ENCODE measurements around the gene ZMYND10. TPM values are rescaled to one million over a fixed set of nuclear protein-coding genes. Genes with fewer than 3 reads are reported as not detected.

The ZMYND10 gene
- total and polyA plus RNA-seq, 8 donors: 0.35 to 8.3 (median 1.3) TPM

DNA sequence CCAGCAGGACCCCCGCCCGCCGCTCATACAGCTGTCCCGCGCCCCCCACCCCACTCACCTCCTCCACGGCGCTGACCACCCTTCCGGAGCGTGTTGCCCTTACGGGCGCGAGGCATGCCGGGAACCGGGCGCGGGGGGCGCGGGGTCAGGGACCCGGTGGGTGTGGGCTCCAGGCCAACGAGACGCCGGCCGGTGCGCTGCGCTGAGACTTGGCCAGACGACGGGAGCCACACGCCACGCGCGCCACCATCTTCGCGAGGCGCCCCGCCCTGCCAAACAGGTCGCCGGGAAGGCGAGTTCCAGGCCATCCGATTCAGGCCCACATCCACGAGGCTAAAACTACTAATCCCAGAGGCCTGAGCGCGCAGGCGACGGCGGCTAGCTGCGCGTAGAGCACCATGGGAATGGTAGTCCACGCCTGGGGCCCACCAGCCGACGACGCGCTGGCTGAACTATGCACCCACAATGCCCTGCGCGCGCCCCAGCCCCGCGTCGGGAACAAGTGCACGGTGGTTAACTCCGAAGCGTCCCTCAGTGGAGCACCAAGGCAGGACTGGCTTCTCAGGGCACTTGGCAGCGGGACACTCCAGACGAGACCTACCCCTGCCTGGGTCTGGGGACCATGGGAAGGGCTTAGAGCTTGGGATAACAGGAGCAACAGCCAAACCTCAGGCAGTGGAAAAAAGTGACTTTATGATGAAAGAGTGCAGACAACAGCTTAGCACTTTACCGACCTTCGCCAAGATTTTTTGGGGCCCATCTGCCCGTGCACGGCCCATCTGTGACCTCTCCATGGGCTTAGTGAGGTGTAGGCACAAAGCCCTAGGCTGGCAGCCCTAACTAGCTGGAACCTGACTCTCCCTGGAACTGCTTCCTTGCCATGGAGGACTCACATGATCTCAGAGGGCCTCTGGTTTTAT lies 53.1 kb downstream of the ZMYND10 start, which contains the start of gene IFRD2:
TSS of gene IFRD2 (minus strand) at position 271 of the 920 bp plus-strand sequence. CDS start at position 116, 155 bp downstream.
- Histone ChIP-seq H3K9me3 (no peaks in the 10 kb centered on the region), H3K27me3 (no peaks in the 10 kb centered on the region), H3K36me3 (peaks cover 0 to 26% (median 17%) of the 10 kb centered on the region in 3 donors), H3K4me1 (peaks cover 9 to 13% (median 10%) of the 10 kb centered on the region in 3 donors), H3K27ac (peak within 1 kb of the TSS; percentile 95 to 98 (median 96)), H3K4me3 (peak within 1 kb of the TSS; percentile 78 to 99 (median 96))
- DNase-seq (peak; percentile 95 to 99 (median 98)), ATAC-seq (peak; percentile 89 to 94 (median 90)), FAIRE-seq (peak; percentile 96)
- TF ChIP-seq, protein P1, sequence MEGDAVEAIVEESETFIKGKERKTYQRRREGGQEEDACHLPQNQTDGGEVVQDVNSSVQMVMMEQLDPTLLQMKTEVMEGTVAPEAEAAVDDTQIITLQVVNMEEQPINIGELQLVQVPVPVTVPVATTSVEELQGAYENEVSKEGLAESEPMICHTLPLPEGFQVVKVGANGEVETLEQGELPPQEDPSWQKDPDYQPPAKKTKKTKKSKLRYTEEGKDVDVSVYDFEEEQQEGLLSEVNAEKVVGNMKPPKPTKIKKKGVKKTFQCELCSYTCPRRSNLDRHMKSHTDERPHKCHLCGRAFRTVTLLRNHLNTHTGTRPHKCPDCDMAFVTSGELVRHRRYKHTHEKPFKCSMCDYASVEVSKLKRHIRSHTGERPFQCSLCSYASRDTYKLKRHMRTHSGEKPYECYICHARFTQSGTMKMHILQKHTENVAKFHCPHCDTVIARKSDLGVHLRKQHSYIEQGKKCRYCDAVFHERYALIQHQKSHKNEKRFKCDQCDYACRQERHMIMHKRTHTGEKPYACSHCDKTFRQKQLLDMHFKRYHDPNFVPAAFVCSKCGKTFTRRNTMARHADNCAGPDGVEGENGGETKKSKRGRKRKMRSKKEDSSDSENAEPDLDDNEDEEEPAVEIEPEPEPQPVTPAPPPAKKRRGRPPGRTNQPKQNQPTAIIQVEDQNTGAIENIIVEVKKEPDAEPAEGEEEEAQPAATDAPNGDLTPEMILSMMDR (IDR thresholded peaks at IDR 0.05): no peak
- WGBS, 2 donors: 0 to 1% methylated on average over 56 to 67 of the region's 67 CpGs
- intact Hi-C loops (cut with DNase I): no loop called here

Other genes starting within 250 kb of the ZMYND10 start
- gene SEMA3F, start 190.4 kb downstream of the ZMYND10 start, total RNA-seq: 1 to 10 TPM; 1.4 to 7.7 (median 2.9) TPM
- 1 to 10 TPM; 7.1 to 8.8 TPM for gene SEMA3F, start 190.4 kb downstream of the ZMYND10 start, polyA plus RNA-seq
- gene GNAT1, start 154.1 kb downstream of the ZMYND10 start, total RNA-seq: not detected
- gene GNAT1, start 154.1 kb downstream of the ZMYND10 start, polyA plus RNA-seq: not detected
- 10 to 100 TPM; 21.2 to 57.9 (median 38.6) TPM for gene SLC38A3, start 140.5 kb downstream of the ZMYND10 start, total RNA-seq
- 10 to 100 TPM; 35.2 to 40.8 TPM for gene SLC38A3, start 140.5 kb downstream of the ZMYND10 start, polyA plus RNA-seq
- 100 to 1,000 TPM in 1 of 6 donors, 10 to 100 TPM in 5; 26.9 to 104 (median 42.9) TPM for gene GNAI2, start 109.5 kb downstream of the ZMYND10 start, total RNA-seq
- 10 to 100 TPM; 54.1 to 97.6 TPM for gene GNAI2, start 109.5 kb downstream of the ZMYND10 start, polyA plus RNA-seq
- 10 to 100 TPM; 27.5 to 53.5 (median 33.2) TPM for gene SEMA3B, start 76.6 kb downstream of the ZMYND10 start, total RNA-seq
- 100 to 1,000 TPM; 118 to 223 TPM for gene SEMA3B, start 76.6 kb downstream of the ZMYND10 start, polyA plus RNA-seq
- under 1 TPM in 1 of 6 donors, not detected in 5; 0.12 TPM for gene LSMEM2, start 66.6 kb downstream of the ZMYND10 start, total RNA-seq
- 1 to 10 TPM in 1 of 2 donors, under 1 TPM in 1; 0.15 to 2.1 TPM for gene LSMEM2, start 66.6 kb downstream of the ZMYND10 start, polyA plus RNA-seq
- gene IFRD2, start 53.3 kb downstream of the ZMYND10 start, total RNA-seq: 10 to 100 TPM; 47.1 to 81.6 (median 55.1) TPM
- 100 to 1,000 TPM; 101 to 117 TPM for gene IFRD2, start 53.3 kb downstream of the ZMYND10 start, polyA plus RNA-seq
- 1 to 10 TPM in 1 of 6 donors, under 1 TPM in 5; 0.46 to 1.3 (median 0.65) TPM for gene HYAL3, start 46.3 kb downstream of the ZMYND10 start, total RNA-seq
- 1 to 10 TPM; 1.6 to 2.1 TPM for gene HYAL3, start 46.3 kb downstream of the ZMYND10 start, polyA plus RNA-seq
- gene NAA80, start 46.3 kb downstream of the ZMYND10 start, total RNA-seq: 1 to 10 TPM; 2.6 to 6.6 (median 5.0) TPM
- 10 to 100 TPM; 13.0 to 15.6 TPM for gene NAA80, start 46.3 kb downstream of the ZMYND10 start, polyA plus RNA-seq
- gene HYAL1, start 42.2 kb downstream of the ZMYND10 start, total RNA-seq: 1 to 10 TPM; 3.1 to 7.1 (median 5.7) TPM
- gene HYAL1, start 42.2 kb downstream of the ZMYND10 start, polyA plus RNA-seq: 10 to 100 TPM in 1 of 2 donors, 1 to 10 TPM in 1; 8.2 to 11.7 TPM
- 10 to 100 TPM in 4 of 6 donors, 1 to 10 TPM in 2; 6.3 to 22.1 (median 13.3) TPM for gene HYAL2, start 23.0 kb downstream of the ZMYND10 start, total RNA-seq
- gene HYAL2, start 23.0 kb downstream of the ZMYND10 start, polyA plus RNA-seq: 10 to 100 TPM; 28.4 to 39.5 TPM
- 10 to 100 TPM; 10.2 to 18.7 (median 16.1) TPM for gene TUSC2, start 17.5 kb downstream of the ZMYND10 start, total RNA-seq
- 10 to 100 TPM; 20.8 to 21.8 TPM for gene TUSC2, start 17.5 kb downstream of the ZMYND10 start, polyA plus RNA-seq
- 10 to 100 TPM; 10.3 to 23.0 (median 12.2) TPM for gene RASSF1, start 4.9 kb downstream of the ZMYND10 start, total RNA-seq
- 10 to 100 TPM; 17.5 to 29.5 TPM for gene RASSF1, start 4.9 kb downstream of the ZMYND10 start, polyA plus RNA-seq
- gene NPRL2, start 5.0 kb upstream of the ZMYND10 start, total RNA-seq: 10 to 100 TPM; 17.1 to 29.2 (median 18.6) TPM
- 10 to 100 TPM; 40.9 to 41.8 TPM for gene NPRL2, start 5.0 kb upstream of the ZMYND10 start, polyA plus RNA-seq
- 10 to 100 TPM in 4 of 6 donors, 1 to 10 TPM in 2; 8.6 to 14.2 (median 12.8) TPM for gene CYB561D2, start 5.1 kb upstream of the ZMYND10 start, total RNA-seq
- 10 to 100 TPM; 15.3 to 30.4 TPM for gene CYB561D2, start 5.1 kb upstream of the ZMYND10 start, polyA plus RNA-seq
- 10 to 100 TPM; 13.8 to 22.3 (median 16.1) TPM for gene TMEM115, start 13.8 kb upstream of the ZMYND10 start, total RNA-seq
- 10 to 100 TPM; 25.0 to 29.2 TPM for gene TMEM115, start 13.8 kb upstream of the ZMYND10 start, polyA plus RNA-seq
- gene CACNA2D2, start 157.9 kb upstream of the ZMYND10 start, total RNA-seq: 1 to 10 TPM; 1.1 to 4.6 (median 2.2) TPM
- 10 to 100 TPM in 1 of 2 donors, 1 to 10 TPM in 1; 5.7 to 19.5 TPM for gene CACNA2D2, start 157.9 kb upstream of the ZMYND10 start, polyA plus RNA-seq
- gene C3orf18, start 222.0 kb upstream of the ZMYND10 start, total RNA-seq: 1 to 10 TPM; 3.2 to 5.6 (median 4.5) TPM
- gene C3orf18, start 222.0 kb upstream of the ZMYND10 start, polyA plus RNA-seq: 1 to 10 TPM; 5.3 to 8.9 TPM
- gene HEMK1, start 223.8 kb upstream of the ZMYND10 start, total RNA-seq: 10 to 100 TPM in 5 of 6 donors, 1 to 10 TPM in 1; 9.6 to 20.2 (median 11.8) TPM
- 10 to 100 TPM; 20.4 to 21.8 TPM for gene HEMK1, start 223.8 kb upstream of the ZMYND10 start, polyA plus RNA-seq

Data from pancreas (tissue), 10 donors.